GM23248 (cell line): ENCODE measurements around the gene MFSD1. TPM values are rescaled to one million over a fixed set of nuclear protein-coding genes. Genes with fewer than 3 reads are reported as not detected.

Source experiments
- DNase-seq: peaks from one replicate; pipeline ENCODE4 v3.0.0-alpha.2; 2015
- H2AFZ ChIP-seq: fragments of 200-600 bp; sonication (generic); 2 replicates; pipeline ENCODE4 v1.6.1; 2016; ENCODE audit warnings: antibody characterized with exemption
- H3F3A ChIP-seq: fragments of 200-600 bp; sonication (generic); 2 replicates; pipeline ENCODE4 v1.6.1; 2016; ENCODE audit warnings: mild to moderate bottlenecking, antibody characterized with exemption, mixed run types; ENCODE audit not compliant: insufficient read depth
- H3K27ac ChIP-seq: fragments of 200-600 bp; sonication (generic); 2 replicates; pipeline ENCODE4 v1.5.1; 2016; ENCODE audit warnings: mild to moderate bottlenecking
- H3K27me3 ChIP-seq: fragments of 200-600 bp; sonication (generic); replicated peaks from 2 replicates; pipeline ENCODE4 v1.6.1; 2016; ENCODE audit warnings: mild to moderate bottlenecking; ENCODE audit not compliant: insufficient read depth
- H3K36me3 ChIP-seq: fragments of 200-600 bp; sonication (generic); 2 replicates; pipeline ENCODE4 v1.6.1; 2016; ENCODE audit warnings: low read depth, mild to moderate bottlenecking
- H3K4me1 ChIP-seq: fragments of 200-600 bp; sonication (generic); 2 replicates; pipeline ENCODE4 v1.6.1; 2016; ENCODE audit warnings: mild to moderate bottlenecking; ENCODE audit not compliant: insufficient read depth
- H3K4me2 ChIP-seq: fragments of 200-600 bp; sonication (generic); one replicate; pipeline ENCODE4 v1.6.1; 2016; ENCODE audit warnings: mild to moderate bottlenecking; ENCODE audit not compliant: unreplicated experiment
- H3K4me3 ChIP-seq: fragments of 200-600 bp; sonication (generic); 2 replicates; pipeline ENCODE4 v1.5.1; 2016; ENCODE audit warnings: mild to moderate bottlenecking
- H3K79me2 ChIP-seq: fragments of 200-600 bp; sonication (generic); 2 replicates; pipeline ENCODE4 v1.6.1; 2016; ENCODE audit warnings: mild to moderate bottlenecking; ENCODE audit not compliant: insufficient read depth
- H3K9ac ChIP-seq: fragments of 200-600 bp; sonication (generic); 2 replicates; pipeline ENCODE4 v1.6.1; 2016; ENCODE audit warnings: mild to moderate bottlenecking
- H3K9me2 ChIP-seq: fragments of 200-600 bp; sonication (generic); 2 replicates; pipeline ENCODE4 v1.6.1; 2016; ENCODE audit warnings: mixed run types, mild to moderate bottlenecking, moderate library complexity; ENCODE audit not compliant: insufficient read depth
- H3K9me3 ChIP-seq: fragments of 200-600 bp; sonication (generic); one replicate; pipeline ENCODE4 v1.6.1; 2017; ENCODE audit warnings: low read depth
- H4K20me1 ChIP-seq: fragments of 200-600 bp; sonication (generic); 2 replicates; pipeline ENCODE4 v1.6.0; 2016; ENCODE audit not compliant: insufficient read depth
- EZH2 ChIP-seq: fragments of 200-600 bp; sonication (generic); IDR thresholded peaks from 2 replicates; pipeline ENCODE4 v1.6.1; 2018; ENCODE audit warnings: antibody characterized with exemption, mild to moderate bottlenecking; ENCODE audit not compliant: insufficient read depth, poor library complexity, severe bottlenecking
- EZH2phosphoT487 ChIP-seq: fragments of 200-600 bp; sonication (generic); IDR thresholded peaks from 2 replicates; pipeline ENCODE4 v1.6.1; 2018; ENCODE audit warnings: antibody characterized with exemption, moderate library complexity, mild to moderate bottlenecking, low read depth; ENCODE audit not compliant: insufficient read depth
- WGBS, 2 experiments: methylation state at CpG; one replicate each; pipeline ENCODE4 v1.1.6; 2015 to 2017; ENCODE audit warnings: low lambda C conversion rate in 2 of 2, low coverage in 1 of 2; ENCODE audit errors: missing lambda C conversion rate in 2 of 2; 5-methylcytosine and 5-hydroxymethylcytosine counted together
- in situ Hi-C: fragments of 300-500 bp; cut with MboI; formaldehyde crosslinking; loops from 2 replicates; pipeline ENCODE4 v1.15.0; 2020
- polyA plus RNA-seq: library from polyadenylated mRNA; unstranded; fragments of >200 nt; fragmentation: Nextera tagmentation; extraction: Ambion mirVana; gene quantifications from 2 replicates; pipeline ENCODE4 v1.2.1, GENCODE V29; 2016
- total RNA-seq: library from RNA; depleted of rRNA; stranded (reverse); fragments of >200 nt; shearing (Covaris generic); gene quantifications from 2 replicates; pipeline ENCODE4 v1.2.3, GENCODE V29; 2014

The MFSD1 gene
- total and polyA plus RNA-seq, 2 experiments from 2014 or later = 100 to 177 TPM

DNA sequence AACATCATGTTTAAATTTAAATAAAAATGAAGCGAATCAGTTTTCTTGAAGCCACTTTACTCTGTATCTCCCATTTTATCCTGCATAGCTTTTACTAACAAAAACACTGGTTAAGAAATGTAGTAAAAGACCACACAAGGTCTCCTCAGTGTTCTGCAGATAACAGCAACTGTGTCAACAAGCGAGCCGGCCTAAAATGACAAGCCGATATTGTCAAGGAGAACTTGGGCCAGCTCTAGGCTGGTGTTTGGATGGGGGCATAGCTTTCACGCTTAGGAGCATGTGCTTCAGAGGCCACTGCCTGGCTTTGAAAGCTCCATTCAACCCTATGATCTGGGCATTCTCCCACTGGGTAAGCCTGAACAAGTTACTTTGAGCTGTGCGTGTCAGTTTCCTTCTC, 38.1 kb downstream of the MFSD1 start:
- no peaks in the 10 kb centered on the region for H3K4me1 ChIP-seq
- H3K9me2 ChIP-seq = no peaks in the 10 kb centered on the region
- no peak overlapping the region for H3K4me3 ChIP-seq
- H3K27me3 ChIP-seq = no peaks in the 10 kb centered on the region
- no peaks in the 10 kb centered on the region for H3K36me3 ChIP-seq
- no peaks in the 10 kb centered on the region for H3F3A ChIP-seq
- no peak for TF ChIP-seq EZH2
- no peak for TF ChIP-seq EZH2phosphoT487
- no peaks in the 10 kb centered on the region for H4K20me1 ChIP-seq
- no peak for DNase-seq
- H3K9ac ChIP-seq = no peak overlapping the region
- 94 to 99% methylated on average over 6 of the region's 6 CpGs for WGBS, 2 experiments
- no peak overlapping the region for H3K27ac ChIP-seq
- no peaks in the 10 kb centered on the region for H3K9me3 ChIP-seq
- in situ Hi-C loops = loop anchor here (25.0 kb wide), 1 partner anchor 972 kb away; no protein-coding TSS in a partner anchor
- H3K79me2 ChIP-seq = no peaks in the 10 kb centered on the region
- H3K4me2 ChIP-seq = no peak overlapping the region
- H2AFZ ChIP-seq = no peak overlapping the region

DNA sequence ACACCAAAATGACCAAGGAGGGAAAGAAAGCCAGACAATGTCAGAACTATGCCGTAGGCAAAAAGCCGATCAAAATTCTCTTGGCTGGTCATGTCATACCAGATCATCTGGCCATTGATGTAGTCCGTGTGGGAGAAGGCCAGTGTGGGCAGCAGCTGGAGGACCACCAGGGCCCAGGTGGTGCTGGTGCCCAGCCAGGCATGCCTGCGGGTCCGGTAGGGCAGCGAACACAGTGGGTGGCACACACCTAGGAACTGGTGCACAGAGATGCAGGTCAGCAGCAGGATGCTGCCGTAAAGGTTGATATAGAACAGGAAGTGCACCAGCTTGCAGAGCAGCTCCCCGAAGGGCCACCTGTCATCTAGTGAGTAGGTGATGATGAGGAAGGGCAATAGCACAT, 39.5 kb downstream of the MFSD1 start:
- H3K27ac ChIP-seq = no peak overlapping the region
- H3F3A ChIP-seq = no peaks in the 10 kb centered on the region
- in situ Hi-C loops = loop anchor here (25.0 kb wide), 1 partner anchor 971 kb away; no protein-coding TSS in a partner anchor
- H4K20me1 ChIP-seq = no peaks in the 10 kb centered on the region
- no peak overlapping the region for H2AFZ ChIP-seq
- H3K4me3 ChIP-seq = no peak overlapping the region
- no peak for TF ChIP-seq EZH2
- TF ChIP-seq EZH2phosphoT487 = no peak
- no peaks in the 10 kb centered on the region for H3K79me2 ChIP-seq
- WGBS, 2 experiments = 84 to 87% methylated on average over 8 of the region's 8 CpGs
- H3K4me2 ChIP-seq = no peak overlapping the region
- H3K4me1 ChIP-seq = no peaks in the 10 kb centered on the region
- no peak for DNase-seq
- H3K27me3 ChIP-seq = no peaks in the 10 kb centered on the region
- H3K9me3 ChIP-seq = no peaks in the 10 kb centered on the region
- H3K36me3 ChIP-seq = no peaks in the 10 kb centered on the region
- no peaks in the 10 kb centered on the region for H3K9me2 ChIP-seq
- no peak overlapping the region for H3K9ac ChIP-seq

DNA sequence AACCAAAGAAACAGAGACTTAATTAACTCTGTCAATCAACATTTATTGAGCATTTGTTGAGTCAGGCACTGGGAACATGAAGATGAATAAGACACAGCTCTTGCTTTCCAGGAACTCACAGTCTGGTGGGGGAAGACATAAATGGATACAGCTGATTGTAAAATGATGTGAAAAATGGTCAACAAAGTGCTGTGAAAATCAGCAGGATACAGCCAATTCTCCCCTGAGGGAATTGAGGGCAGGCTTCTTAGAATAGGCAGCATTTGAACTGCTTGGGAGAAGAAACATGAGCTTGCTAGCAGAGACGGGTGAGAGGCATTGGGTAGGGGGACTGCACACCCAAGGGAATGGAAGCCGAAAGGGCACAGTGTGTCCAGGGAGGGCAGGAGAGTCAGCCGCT, 41.1 kb downstream of the MFSD1 start:
- peak; percentile 25 for DNase-seq
- in situ Hi-C loops = loop anchor here (25.0 kb wide), 1 partner anchor 969 kb away; no protein-coding TSS in a partner anchor
- no peak overlapping the region for H3K27ac ChIP-seq
- H3K79me2 ChIP-seq = no peaks in the 10 kb centered on the region
- no peak overlapping the region for H3K4me3 ChIP-seq
- TF ChIP-seq EZH2 (no peak), EZH2phosphoT487 (no peak)
- WGBS, 2 experiments = 56 to 65% methylated on average over 3 of the region's 3 CpGs
- H2AFZ ChIP-seq = no peak overlapping the region
- H3K36me3 ChIP-seq = no peaks in the 10 kb centered on the region
- H3F3A ChIP-seq = no peaks in the 10 kb centered on the region
- no peaks in the 10 kb centered on the region for H3K27me3 ChIP-seq
- no peak overlapping the region for H3K4me2 ChIP-seq
- H3K9me3 ChIP-seq = no peaks in the 10 kb centered on the region
- no peaks in the 10 kb centered on the region for H4K20me1 ChIP-seq
- H3K4me1 ChIP-seq = no peaks in the 10 kb centered on the region
- no peak overlapping the region for H3K9ac ChIP-seq
- no peaks in the 10 kb centered on the region for H3K9me2 ChIP-seq

GRCh38 chr3:158845765-158846350, 44.0 kb downstream of the MFSD1 start:
- no peak overlapping the region for H3K27ac ChIP-seq
- H3K27me3 ChIP-seq = no peaks in the 10 kb centered on the region
- no peak overlapping the region for H3K4me3 ChIP-seq
- H3K9me3 ChIP-seq = no peaks in the 10 kb centered on the region
- H3K9ac ChIP-seq = no peak overlapping the region
- H3K9me2 ChIP-seq = no peaks in the 10 kb centered on the region
- no peaks in the 10 kb centered on the region for H4K20me1 ChIP-seq
- no peaks in the 10 kb centered on the region for H3K79me2 ChIP-seq
- DNase-seq = peak; percentile 41
- no peaks in the 10 kb centered on the region for H3K36me3 ChIP-seq
- in situ Hi-C loops = loop anchor here (5.0 to 25.0 kb wide), 2 partner anchors 411 to 966 kb away; no protein-coding TSS in a partner anchor
- no peak overlapping the region for H3K4me2 ChIP-seq
- H3K4me1 ChIP-seq = no peaks in the 10 kb centered on the region
- TF ChIP-seq EZH2 (no peak), EZH2phosphoT487 (no peak)
- H3F3A ChIP-seq = no peaks in the 10 kb centered on the region
- H2AFZ ChIP-seq = no peak overlapping the region
- 2% methylated on average over 5 of the region's 5 CpGs for WGBS, 2 experiments
